SK-N-SH (cell line): Measurements from ENCODE around the gene C1orf226. TPM values are rescaled to one million over a fixed set of nuclear protein-coding genes. Genes with fewer than 3 reads are reported as not detected.

Source experiments
- CTCF ChIA-PET: fragments of 300-600, 350-600 bp; formaldehyde crosslinking; extraction: SDS; loops from one replicate; lab custom pipeline; 2021; lab: Yijun Ruan, JAX
- POLR2A ChIA-PET: fragments of 350-600 bp; sonication (Branson Sonifier 250); formaldehyde crosslinking; extraction: SDS; loops from one replicate; lab custom pipeline; 2020; ENCODE audit warnings: antibody characterized with exemption, inconsistent platforms; lab: Yijun Ruan, JAX
- DNase-seq: peaks from one replicate; pipeline ENCODE4 v3.0.0; 2012
- H2AFZ ChIP-seq: fragments of 200-600 bp; sonication (generic); 2 replicates; pipeline ENCODE4 v1.8.1; 2016; ENCODE audit warnings: antibody characterized with exemption, mild to moderate bottlenecking, low read depth
- H3F3A ChIP-seq: fragments of 200-600 bp; sonication (generic); replicated peaks from 2 replicates; pipeline ENCODE3; 2016; ENCODE audit warnings: antibody characterized with exemption, mild to moderate bottlenecking; ENCODE audit not compliant: insufficient read depth
- H3K27ac ChIP-seq, 2 experiments: fragments of 200-500 bp in 1 of 2; fragments of 200-600 bp in 1 of 2; sonication (Bioruptor generic) in 1 of 2; sonication (generic), shearing (Covaris generic) in 1 of 2; 2 replicates each; pipeline versions ENCODE4 v1.5.1 to v1.6.1; 2014 to 2016; ENCODE audit warnings: low read depth in 2 of 2, inconsistent platforms in 1 of 2, low read length in 1 of 2, mild to moderate bottlenecking in 1 of 2, mixed read lengths in 1 of 2
- H3K27me3 ChIP-seq: fragments of 200-600 bp; sonication (generic), shearing (Covaris generic); 2 replicates; pipeline ENCODE4 v1.6.1; 2016; ENCODE audit warnings: mixed run types; ENCODE audit not compliant: insufficient read depth
- H3K36me3 ChIP-seq, 2 experiments: fragments of 200-500 bp in 1 of 2; fragments of 200-600 bp in 1 of 2; sonication (Bioruptor generic) in 1 of 2; sonication (generic) in 1 of 2; replicated peaks in 1 of 2; 2 replicates each; pipeline versions ENCODE3 to v1.5.1; 2014 to 2016; ENCODE audit warnings: low read length in 1 of 2, mild to moderate bottlenecking in 1 of 2; ENCODE audit not compliant: insufficient read depth in 2 of 2, control insufficient read depth in 1 of 2
- H3K4me1 ChIP-seq, 2 experiments: fragments of 200-500 bp in 1 of 2; fragments of 200-600 bp in 1 of 2; sonication (Bioruptor generic) in 1 of 2; sonication (generic), shearing (Covaris generic) in 1 of 2; 2 replicates each; pipeline versions ENCODE4 v1.5.1 to v1.6.1; 2014 to 2016; ENCODE audit warnings: low read depth in 1 of 2, low read length in 1 of 2, mixed run types in 1 of 2; ENCODE audit not compliant: insufficient read depth in 2 of 2, control insufficient read depth in 1 of 2
- H3K4me2 ChIP-seq: fragments of 200-600 bp; sonication (generic), shearing (Covaris generic); 2 replicates; pipeline ENCODE4 v1.6.1; 2017; ENCODE audit warnings: mixed run types
- H3K4me3 ChIP-seq, 2 experiments: fragments of 200-500 bp in 1 of 2; fragments of 200-600 bp in 1 of 2; sonication (Bioruptor generic) in 1 of 2; sonication (generic), shearing (Covaris generic) in 1 of 2; 2 replicates each; pipeline versions ENCODE4 v1.5.1 to v1.8.1; 2014 to 2016; ENCODE audit warnings: low read depth in 2 of 2, inconsistent platforms in 1 of 2, low read length in 1 of 2, mild to moderate bottlenecking in 1 of 2, mixed read lengths in 1 of 2, moderate library complexity in 1 of 2
- H3K79me2 ChIP-seq: fragments of 200-600 bp; sonication (generic); 2 replicates; pipeline ENCODE4 v1.8.1; 2017; ENCODE audit warnings: mild to moderate bottlenecking; ENCODE audit not compliant: insufficient read depth
- H3K9ac ChIP-seq: fragments of 200-600 bp; sonication (generic); 2 replicates; pipeline ENCODE4 v1.6.1; 2017; ENCODE audit warnings: mixed run types
- H3K9me2 ChIP-seq: fragments of 200-600 bp; sonication (generic); 2 replicates; pipeline ENCODE4 v1.6.1; 2017; ENCODE audit warnings: mixed run types
- H3K9me3 ChIP-seq: fragments of 200-600 bp; sonication (generic); 2 replicates; pipeline ENCODE4 v1.6.1; 2017; ENCODE audit warnings: mixed run types, mild to moderate bottlenecking, moderate library complexity
- H4K20me1 ChIP-seq: fragments of 200-600 bp; sonication (generic); 2 replicates; pipeline ENCODE4 v1.6.1; 2017; ENCODE audit warnings: mild to moderate bottlenecking, mixed run types; ENCODE audit not compliant: insufficient read depth
- FOSL2 ChIP-seq: IDR thresholded peaks from 2 replicates; pipeline ENCODE4 v1.4.0; 2012; ENCODE audit warnings: low read depth, mild to moderate bottlenecking, moderate library complexity, borderline replicate concordance
- GABPA ChIP-seq: IDR thresholded peaks from 2 replicates; pipeline ENCODE4 v1.4.0; 2012; ENCODE audit warnings: low read depth, mild to moderate bottlenecking
- JUND ChIP-seq: IDR thresholded peaks from 2 replicates; pipeline ENCODE4 v1.4.0; 2012
- MEF2A ChIP-seq: IDR thresholded peaks from 2 replicates; pipeline ENCODE4 v1.4.0; 2012; ENCODE audit warnings: low read depth, borderline replicate concordance
- NRF1 ChIP-seq: IDR thresholded peaks from 2 replicates; pipeline ENCODE4 v1.6.1; 2012; ENCODE audit warnings: low read depth, mild to moderate bottlenecking, low read length
- WGBS: methylation state at CpG from one replicate; pipeline ENCODE4 v1.1.6; 2017; ENCODE audit warnings: low lambda C conversion rate; 5-methylcytosine and 5-hydroxymethylcytosine counted together
- polyA plus RNA-seq, 3 experiments: library from polyadenylated mRNA; depleted of rRNA; stranded (reverse); fragments of >200 nt; gene quantifications; 2 replicates each; pipeline ENCODE4 v1.2.3, GENCODE V29; 2012
- TF ChIP-seq, protein P1 (sequence below): IDR thresholded peaks from 2 replicates; pipeline ENCODE4; 2012
- TF ChIP-seq, protein P2 (sequence below): fragments of 150-350 bp; IDR thresholded peaks from 2 replicates; pipeline ENCODE4 v1.6.1; 2016; ENCODE audit warnings: mild to moderate bottlenecking, low read depth, low read length
- TF ChIP-seq, protein P3 (sequence below): IDR thresholded peaks from 2 replicates; pipeline ENCODE4 v1.4.0; 2012; ENCODE audit warnings: low read depth, borderline replicate concordance

C1orf226 gene
- polyA plus RNA-seq, 1 of the 3 experiments (the other 2 are of a cell fraction): 0.03 TPM

DNA sequence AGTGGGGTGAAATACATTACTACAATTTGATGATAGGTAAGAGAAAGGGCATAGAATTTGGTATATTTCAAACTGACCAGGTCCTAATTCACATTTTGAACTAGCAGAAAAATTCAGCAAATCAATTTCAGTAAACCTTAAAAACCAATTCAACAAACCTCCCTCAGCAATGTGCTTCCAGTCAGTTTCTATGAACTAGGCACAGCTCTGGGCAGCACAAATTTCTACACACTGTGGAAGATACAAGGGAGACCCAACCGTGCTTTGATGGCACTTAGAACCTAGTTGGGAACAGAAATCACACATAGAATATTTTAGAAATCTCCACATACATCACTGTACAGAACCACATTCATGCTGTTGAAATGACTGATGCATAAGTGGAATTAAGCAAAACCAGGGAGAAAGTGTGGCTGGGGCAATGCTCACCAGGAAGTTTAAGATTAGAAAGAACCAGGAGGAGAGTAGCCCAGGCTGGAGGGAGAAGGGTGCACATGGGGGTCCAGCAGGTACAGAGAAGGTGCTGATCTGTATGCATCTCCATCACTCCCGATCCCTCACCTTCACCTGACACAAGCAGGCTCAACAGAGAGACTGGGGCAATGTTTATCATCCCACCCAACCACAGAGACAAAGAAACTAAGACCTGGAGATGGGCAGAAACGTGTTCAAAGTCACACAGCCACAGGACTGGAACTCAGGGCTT lies 14.8 kb downstream of the C1orf226 start:
- H3K4me3 ChIP-seq: no peak overlapping the region
- TF ChIP-seq JUND: no peak
- no peak for TF ChIP-seq FOSL2
- TF ChIP-seq, protein P1, sequence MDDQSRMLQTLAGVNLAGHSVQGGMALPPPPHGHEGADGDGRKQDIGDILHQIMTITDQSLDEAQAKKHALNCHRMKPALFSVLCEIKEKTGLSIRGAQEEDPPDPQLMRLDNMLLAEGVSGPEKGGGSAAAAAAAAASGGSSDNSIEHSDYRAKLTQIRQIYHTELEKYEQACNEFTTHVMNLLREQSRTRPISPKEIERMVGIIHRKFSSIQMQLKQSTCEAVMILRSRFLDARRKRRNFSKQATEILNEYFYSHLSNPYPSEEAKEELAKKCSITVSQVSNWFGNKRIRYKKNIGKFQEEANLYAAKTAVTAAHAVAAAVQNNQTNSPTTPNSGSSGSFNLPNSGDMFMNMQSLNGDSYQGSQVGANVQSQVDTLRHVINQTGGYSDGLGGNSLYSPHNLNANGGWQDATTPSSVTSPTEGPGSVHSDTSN: no peak
- TF ChIP-seq, protein P2, sequence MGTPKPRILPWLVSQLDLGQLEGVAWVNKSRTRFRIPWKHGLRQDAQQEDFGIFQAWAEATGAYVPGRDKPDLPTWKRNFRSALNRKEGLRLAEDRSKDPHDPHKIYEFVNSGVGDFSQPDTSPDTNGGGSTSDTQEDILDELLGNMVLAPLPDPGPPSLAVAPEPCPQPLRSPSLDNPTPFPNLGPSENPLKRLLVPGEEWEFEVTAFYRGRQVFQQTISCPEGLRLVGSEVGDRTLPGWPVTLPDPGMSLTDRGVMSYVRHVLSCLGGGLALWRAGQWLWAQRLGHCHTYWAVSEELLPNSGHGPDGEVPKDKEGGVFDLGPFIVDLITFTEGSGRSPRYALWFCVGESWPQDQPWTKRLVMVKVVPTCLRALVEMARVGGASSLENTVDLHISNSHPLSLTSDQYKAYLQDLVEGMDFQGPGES: no peak
- no peak for TF ChIP-seq NRF1
- no peak for TF ChIP-seq GABPA
- TF ChIP-seq, protein P3, sequence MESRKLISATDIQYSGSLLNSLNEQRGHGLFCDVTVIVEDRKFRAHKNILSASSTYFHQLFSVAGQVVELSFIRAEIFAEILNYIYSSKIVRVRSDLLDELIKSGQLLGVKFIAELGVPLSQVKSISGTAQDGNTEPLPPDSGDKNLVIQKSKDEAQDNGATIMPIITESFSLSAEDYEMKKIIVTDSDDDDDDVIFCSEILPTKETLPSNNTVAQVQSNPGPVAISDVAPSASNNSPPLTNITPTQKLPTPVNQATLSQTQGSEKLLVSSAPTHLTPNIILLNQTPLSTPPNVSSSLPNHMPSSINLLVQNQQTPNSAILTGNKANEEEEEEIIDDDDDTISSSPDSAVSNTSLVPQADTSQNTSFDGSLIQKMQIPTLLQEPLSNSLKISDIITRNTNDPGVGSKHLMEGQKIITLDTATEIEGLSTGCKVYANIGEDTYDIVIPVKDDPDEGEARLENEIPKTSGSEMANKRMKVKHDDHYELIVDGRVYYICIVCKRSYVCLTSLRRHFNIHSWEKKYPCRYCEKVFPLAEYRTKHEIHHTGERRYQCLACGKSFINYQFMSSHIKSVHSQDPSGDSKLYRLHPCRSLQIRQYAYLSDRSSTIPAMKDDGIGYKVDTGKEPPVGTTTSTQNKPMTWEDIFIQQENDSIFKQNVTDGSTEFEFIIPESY: no peak
- 12% methylated on average over 3 of the region's 3 CpGs for WGBS
- no peak overlapping the region for H3K9ac ChIP-seq
- no peaks in the 10 kb centered on the region for H4K20me1 ChIP-seq
- H3K9me2 ChIP-seq: no peaks in the 10 kb centered on the region
- ChIA-PET POLR2A (no interaction called here), CTCF (interaction anchor here (1.2 kb wide), 1 partner anchor 58 kb away, joined by 3 read pairs; no protein-coding TSS in a partner anchor)
- no peak overlapping the region for H3K4me2 ChIP-seq
- no peak overlapping the region for H2AFZ ChIP-seq
- H3F3A ChIP-seq: peaks cover 5% of the 10 kb centered on the region
- peaks cover 0 to under 1% of the 10 kb centered on the region in 2 experiments; a peak in 2 of 4 replicates for H3K4me1 ChIP-seq
- H3K36me3 ChIP-seq: no peaks in the 10 kb centered on the region
- no peaks in the 10 kb centered on the region; the same call in 1 of the 2 replicates for H3K27me3 ChIP-seq
- H3K9me3 ChIP-seq: no peaks in the 10 kb centered on the region
- H3K79me2 ChIP-seq: no peaks in the 10 kb centered on the region
- no peak overlapping the region for H3K27ac ChIP-seq
- DNase-seq: no peak

DNA sequence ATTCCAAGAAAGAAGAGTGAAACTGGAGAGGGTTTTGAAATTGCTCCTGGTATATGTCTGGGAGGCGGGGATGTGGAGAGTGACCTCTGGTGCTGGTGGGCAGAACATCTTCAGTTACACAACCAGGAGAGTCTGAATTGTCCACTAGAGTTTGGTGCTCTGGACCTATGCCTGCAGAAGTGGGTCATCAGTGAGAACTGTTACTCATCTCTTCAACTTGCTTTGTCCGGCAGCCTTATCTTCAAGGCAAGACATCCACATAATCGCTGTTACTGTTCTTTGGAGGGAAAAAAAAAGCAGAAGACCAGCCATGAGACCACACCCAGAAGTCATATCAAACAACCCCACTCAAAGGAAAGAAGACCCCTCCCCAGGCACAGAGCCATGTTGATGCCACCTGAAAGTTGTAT lies 15.5 kb downstream of the C1orf226 start:
- POLR2A ChIA-PET: no interaction called here
- no peaks in the 10 kb centered on the region for H4K20me1 ChIP-seq
- H3F3A ChIP-seq: peaks cover 5% of the 10 kb centered on the region
- no peaks in the 10 kb centered on the region for H3K9me2 ChIP-seq
- no peak overlapping the region for H2AFZ ChIP-seq
- DNase-seq: no peak
- H3K9me3 ChIP-seq: no peaks in the 10 kb centered on the region
- CTCF ChIA-PET: interaction anchor here (1.2 kb wide), 1 partner anchor 59 kb away, joined by 3 read pairs; no protein-coding TSS in a partner anchor
- H3K27ac ChIP-seq: no peak overlapping the region
- H3K27me3 ChIP-seq: no peaks in the 10 kb centered on the region; the same call in 1 of the 2 replicates
- H3K36me3 ChIP-seq: no peaks in the 10 kb centered on the region
- WGBS: 91% methylated on average over 3 of the region's 3 CpGs
- no peaks in the 10 kb centered on the region; a peak in 2 of 4 replicates for H3K4me1 ChIP-seq
- H3K4me2 ChIP-seq: no peak overlapping the region
- TF ChIP-seq MEF2A (no peak), FOSL2 (no peak)
- no peaks in the 10 kb centered on the region for H3K79me2 ChIP-seq
- H3K4me3 ChIP-seq: no peak overlapping the region
- no peak overlapping the region for H3K9ac ChIP-seq
